OCI-LY7 (cell line): Measurements from ENCODE around the gene ATP8B4. TPM values are rescaled to one million over a fixed set of nuclear protein-coding genes. Genes with fewer than 3 reads are reported as not detected.

Experiments
- BruUV-seq: library from RNA; stranded (reverse); fragments of 400-500 nt; replicated peaks from 2 replicates; lab custom pipeline; 2021; lab: Mats Ljungman, UMichigan
- CTCF ChIA-PET: fragments of 300-600 bp; sonication (Branson Sonifier 250); formaldehyde crosslinking; loops from one replicate; lab custom pipeline; 2022; ENCODE audit warnings: antibody characterized with exemption; ENCODE audit not compliant: unreplicated experiment; lab: Charles Lee
- POLR2A ChIA-PET: fragments of 300-600 bp; sonication (Branson Sonifier 250); formaldehyde crosslinking; loops from one replicate; lab custom pipeline; 2022; ENCODE audit warnings: antibody characterized with exemption; lab: Charles Lee
- DNase-seq: peaks from one replicate; pipeline ENCODE4 v3.0.0-alpha.2; 2015; ENCODE audit warnings: low spot score
- H2AFZ ChIP-seq: fragments of 200-600 bp; sonication (generic), shearing (Covaris generic); 2 replicates; pipeline ENCODE4 v1.6.1; 2014; ENCODE audit warnings: mild to moderate bottlenecking, antibody characterized with exemption, low read length, moderate library complexity
- H3K27ac ChIP-seq: fragments of 200-600 bp; sonication (generic); 2 replicates; pipeline ENCODE4 v1.5.1; 2014; ENCODE audit warnings: mixed run types, low read depth, mild to moderate bottlenecking, moderate library complexity, low read length, inconsistent platforms; ENCODE audit not compliant: poor library complexity, severe bottlenecking
- H3K36me3 ChIP-seq: fragments of 200-600 bp; sonication (generic); 2 replicates; pipeline ENCODE4 v1.6.1; 2014; ENCODE audit warnings: mild to moderate bottlenecking, antibody characterized with exemption, low read length, moderate library complexity, mixed read lengths; ENCODE audit not compliant: insufficient read depth
- H3K4me1 ChIP-seq: fragments of 200-600 bp; sonication (generic); 2 replicates; pipeline ENCODE4 v1.5.1; 2014; ENCODE audit warnings: mild to moderate bottlenecking, low read length; ENCODE audit not compliant: insufficient read depth, poor library complexity, severe bottlenecking
- H3K4me2 ChIP-seq: fragments of 200-600 bp; sonication (generic); 2 replicates; pipeline ENCODE4 v1.6.1; 2014; ENCODE audit warnings: mild to moderate bottlenecking, low read length
- H3K4me3 ChIP-seq: fragments of 200-600 bp; sonication (generic); 2 replicates; pipeline ENCODE4 v1.5.1; 2014; ENCODE audit warnings: mild to moderate bottlenecking, low read depth, low read length; ENCODE audit not compliant: poor library complexity, severe bottlenecking
- H3K79me2 ChIP-seq: fragments of 200-600 bp; sonication (generic); 2 replicates; pipeline ENCODE4 v1.6.1; 2016; ENCODE audit warnings: low read depth, mild to moderate bottlenecking, low read length, moderate library complexity, mixed read lengths; ENCODE audit not compliant: insufficient read depth
- H3K9me2 ChIP-seq: fragments of 200-600 bp; sonication (generic); 2 replicates; pipeline ENCODE4 v1.6.1; 2016; ENCODE audit warnings: mild to moderate bottlenecking, low read length, mixed read lengths; ENCODE audit not compliant: insufficient read depth
- H3K9me3 ChIP-seq: fragments of 200-600 bp; sonication (generic); 2 replicates; pipeline ENCODE4 v1.6.1; 2014; ENCODE audit warnings: mild to moderate bottlenecking, mixed run types, low read length, mixed read lengths
- H4K20me1 ChIP-seq: fragments of 200-600 bp; sonication (generic); 2 replicates; pipeline ENCODE4 v1.6.1; 2014; ENCODE audit warnings: mild to moderate bottlenecking, antibody characterized with exemption, low read length, moderate library complexity, mixed read lengths; ENCODE audit not compliant: insufficient read depth
- EZH2phosphoT487 ChIP-seq: fragments of 200-600 bp; sonication (generic); IDR thresholded peaks from 2 replicates; pipeline ENCODE4 v1.6.1; 2018; ENCODE audit warnings: low read depth, borderline replicate concordance, mild to moderate bottlenecking, mixed run types, antibody characterized with exemption, low read length, moderate library complexity, mixed read lengths
- intact Hi-C: fragments of 100-400 bp; cut with micrococcal nuclease; formaldehyde crosslinking; loops from one replicate; pipeline ENCODE4 v1.10.0; 2022; ENCODE audit not compliant: unreplicated experiment
- total RNA-seq, 2 experiments: library from RNA; depleted of rRNA in 1 of 2; stranded (reverse); fragments of >200 nt in 1 of 2; shearing (Covaris generic) in 1 of 2; gene quantifications; 2 replicates each; pipeline ENCODE4 v1.2.3, GENCODE V29; 2014 to 2022
- TF ChIP-seq, protein P1 (sequence below): fragments of 200-600 bp; sonication (generic); conservative IDR thresholded peaks from 2 replicates; pipeline ENCODE4 v1.5.1; 2014; ENCODE audit warnings: mild to moderate bottlenecking, antibody characterized with exemption, low read length, moderate library complexity, mixed read lengths

ATP8B4 gene
- total RNA-seq, 2 experiments from 2014 or later = not detected

DNA sequence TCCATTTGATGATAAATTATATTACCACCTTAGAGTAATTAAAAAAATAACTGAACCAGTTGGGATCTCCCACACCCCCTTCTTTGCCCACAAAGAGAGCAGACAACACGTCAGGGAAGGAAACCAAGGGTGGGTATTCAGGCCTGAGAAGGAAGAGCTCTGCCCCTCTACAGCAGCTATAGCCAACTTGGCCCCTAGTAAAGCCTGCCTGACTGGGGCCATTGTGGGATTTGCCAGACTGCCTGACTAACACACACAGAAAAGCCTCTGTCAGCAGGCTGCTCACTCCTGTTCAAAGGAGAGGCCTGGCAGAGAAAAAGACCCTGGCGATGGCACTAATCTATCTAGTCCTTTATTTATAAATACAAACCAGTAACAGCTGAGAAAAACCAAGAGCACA is 41.4 kb downstream of the ATP8B4 start:
- intact Hi-C loops = no loop called here
- no peaks in the 10 kb centered on the region for H3K36me3 ChIP-seq
- no peak overlapping the region for H3K4me3 ChIP-seq
- H3K4me2 ChIP-seq = no peak overlapping the region
- ChIA-PET POLR2A (no interaction called here), CTCF (no interaction called here)
- BruUV-seq = no TSS peak
- no peak for DNase-seq
- H2AFZ ChIP-seq = no peak overlapping the region
- TF ChIP-seq, protein P1, sequence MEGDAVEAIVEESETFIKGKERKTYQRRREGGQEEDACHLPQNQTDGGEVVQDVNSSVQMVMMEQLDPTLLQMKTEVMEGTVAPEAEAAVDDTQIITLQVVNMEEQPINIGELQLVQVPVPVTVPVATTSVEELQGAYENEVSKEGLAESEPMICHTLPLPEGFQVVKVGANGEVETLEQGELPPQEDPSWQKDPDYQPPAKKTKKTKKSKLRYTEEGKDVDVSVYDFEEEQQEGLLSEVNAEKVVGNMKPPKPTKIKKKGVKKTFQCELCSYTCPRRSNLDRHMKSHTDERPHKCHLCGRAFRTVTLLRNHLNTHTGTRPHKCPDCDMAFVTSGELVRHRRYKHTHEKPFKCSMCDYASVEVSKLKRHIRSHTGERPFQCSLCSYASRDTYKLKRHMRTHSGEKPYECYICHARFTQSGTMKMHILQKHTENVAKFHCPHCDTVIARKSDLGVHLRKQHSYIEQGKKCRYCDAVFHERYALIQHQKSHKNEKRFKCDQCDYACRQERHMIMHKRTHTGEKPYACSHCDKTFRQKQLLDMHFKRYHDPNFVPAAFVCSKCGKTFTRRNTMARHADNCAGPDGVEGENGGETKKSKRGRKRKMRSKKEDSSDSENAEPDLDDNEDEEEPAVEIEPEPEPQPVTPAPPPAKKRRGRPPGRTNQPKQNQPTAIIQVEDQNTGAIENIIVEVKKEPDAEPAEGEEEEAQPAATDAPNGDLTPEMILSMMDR = no peak
- no peak for TF ChIP-seq EZH2phosphoT487
- no peaks in the 10 kb centered on the region for H3K79me2 ChIP-seq
- H3K4me1 ChIP-seq = no peaks in the 10 kb centered on the region
- no peaks in the 10 kb centered on the region for H4K20me1 ChIP-seq
- no peak overlapping the region for H3K27ac ChIP-seq
- no peaks in the 10 kb centered on the region for H3K9me3 ChIP-seq
- no peaks in the 10 kb centered on the region for H3K9me2 ChIP-seq

DNA sequence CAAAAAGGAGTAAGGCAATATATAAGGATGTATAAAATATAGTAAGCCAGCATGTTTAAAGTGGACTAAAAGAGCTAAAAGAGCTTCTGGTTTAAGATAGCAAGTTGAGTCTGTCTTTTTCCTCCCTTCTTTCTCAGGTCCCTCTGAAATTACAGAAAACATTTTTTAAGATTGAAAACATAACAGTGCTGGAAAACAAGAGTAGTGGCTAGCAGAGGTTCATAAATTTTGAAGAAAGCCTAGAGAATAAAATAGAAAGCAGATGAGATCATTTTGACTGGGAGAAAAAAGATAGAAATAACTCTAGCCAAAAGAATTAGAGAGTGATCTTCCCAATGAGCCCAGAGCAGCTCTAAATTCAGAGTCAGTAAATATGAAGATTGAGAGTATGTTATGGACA is 41.9 kb downstream of the ATP8B4 start:
- TF ChIP-seq, protein P1 = no peak
- TF ChIP-seq EZH2phosphoT487 = no peak
- POLR2A ChIA-PET = interaction anchor here (0.5 kb wide), 1 partner anchor 1037 kb away, joined by 3 read pairs; no protein-coding TSS in a partner anchor

DNA sequence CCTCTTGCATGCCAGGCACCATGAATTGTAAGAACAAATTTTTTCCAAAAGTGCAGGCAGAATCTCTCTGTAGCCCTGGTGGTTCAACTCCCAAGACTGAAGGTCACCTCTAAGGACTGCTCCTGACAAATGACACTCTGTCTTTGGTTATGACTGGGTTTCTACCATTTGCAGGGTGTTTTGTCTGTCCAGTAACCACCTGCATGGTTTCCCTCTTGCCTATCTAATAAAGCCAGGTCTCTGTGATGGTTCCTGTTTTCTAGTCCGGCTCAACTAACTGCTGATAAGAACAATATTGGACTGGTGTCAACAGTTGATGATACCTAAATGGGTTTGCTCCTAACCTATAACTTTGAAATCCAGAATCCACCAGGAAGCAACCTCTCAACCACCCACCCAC is 43.7 kb downstream of the ATP8B4 start:
- no peak overlapping the region for H3K4me3 ChIP-seq
- no peaks in the 10 kb centered on the region for H3K4me1 ChIP-seq
- POLR2A ChIA-PET = no interaction called here
- intact Hi-C loops = no loop called here
- no peaks in the 10 kb centered on the region for H3K36me3 ChIP-seq
- DNase-seq = no peak
- no peak for TF ChIP-seq EZH2phosphoT487
- TF ChIP-seq, protein P1 = no peak
- H3K27ac ChIP-seq = no peak overlapping the region
- H4K20me1 ChIP-seq = no peaks in the 10 kb centered on the region
- no TSS peak for BruUV-seq
- H3K79me2 ChIP-seq = no peaks in the 10 kb centered on the region
- H3K9me2 ChIP-seq = no peaks in the 10 kb centered on the region
- no peaks in the 10 kb centered on the region for H3K9me3 ChIP-seq
- CTCF ChIA-PET = no interaction called here
- no peak overlapping the region for H2AFZ ChIP-seq
- no peak overlapping the region for H3K4me2 ChIP-seq

More for the DNA sequence above, 41.9 kb downstream of the ATP8B4 start:
- no peaks in the 10 kb centered on the region for H3K79me2 ChIP-seq
- H2AFZ ChIP-seq = no peak overlapping the region
- no peak for DNase-seq
- H3K4me1 ChIP-seq = no peaks in the 10 kb centered on the region
- intact Hi-C loops = no loop called here
- no peak overlapping the region for H3K4me2 ChIP-seq
- CTCF ChIA-PET = no interaction called here
- no TSS peak for BruUV-seq
- no peaks in the 10 kb centered on the region for H4K20me1 ChIP-seq
- H3K4me3 ChIP-seq = no peak overlapping the region
- H3K9me2 ChIP-seq = no peaks in the 10 kb centered on the region
- H3K9me3 ChIP-seq = no peaks in the 10 kb centered on the region
- no peaks in the 10 kb centered on the region for H3K36me3 ChIP-seq
- no peak overlapping the region for H3K27ac ChIP-seq
